HL-60 (cell line): ENCODE results near the gene PTPRD.

Source experiments
- DNase-seq, 2 experiments: peaks; one replicate each; pipeline ENCODE4 v3.0.0-alpha.2; 2010 to 2020; ENCODE audit warnings: low read depth in 1 of 2, low spot score in 1 of 2
- H3K27ac ChIP-seq: fragments of 250-450 bp; sonication (Bioruptor Pico); replicated peaks from 2 replicates; pipeline ENCODE4 v1.5.1; 2020; ENCODE audit warnings: mild to moderate bottlenecking, moderate library complexity
- H3K27me3 ChIP-seq: fragments of 250-450 bp; sonication (Bioruptor Pico); 2 replicates; pipeline ENCODE4 v1.5.1; 2021; ENCODE audit warnings: mild to moderate bottlenecking, moderate library complexity; ENCODE audit not compliant: insufficient read depth, poor library complexity, severe bottlenecking
- H3K4me3 ChIP-seq: replicated peaks from 2 replicates; pipeline ENCODE4 v1.5.1; 2011; ENCODE audit warnings: mild to moderate bottlenecking, control low read depth, low read length; ENCODE audit not compliant: insufficient read depth
- CTCF ChIP-seq: IDR thresholded peaks from one replicate; pipeline ENCODE4 v1.5.1; 2011; ENCODE audit warnings: low read length, control low read depth, inconsistent platforms; ENCODE audit not compliant: insufficient read depth
- GABPA ChIP-seq: IDR thresholded peaks from 2 replicates; pipeline ENCODE4 v1.6.1; 2012; ENCODE audit warnings: low read depth
- POLR2AphosphoS5 ChIP-seq: IDR thresholded peaks from 2 replicates; pipeline ENCODE4 v1.6.1; 2012; ENCODE audit warnings: low read depth
- SPI1 ChIP-seq: IDR thresholded peaks from 2 replicates; pipeline ENCODE4 v1.6.1; 2012; ENCODE audit warnings: low read depth, mild to moderate bottlenecking, borderline replicate concordance
- TF ChIP-seq, protein P1 (sequence below): IDR thresholded peaks from 2 replicates; pipeline ENCODE4 v1.6.1; 2012; ENCODE audit warnings: low read depth; ENCODE audit not compliant: insufficient replicate concordance

PTPRD gene

DNA sequence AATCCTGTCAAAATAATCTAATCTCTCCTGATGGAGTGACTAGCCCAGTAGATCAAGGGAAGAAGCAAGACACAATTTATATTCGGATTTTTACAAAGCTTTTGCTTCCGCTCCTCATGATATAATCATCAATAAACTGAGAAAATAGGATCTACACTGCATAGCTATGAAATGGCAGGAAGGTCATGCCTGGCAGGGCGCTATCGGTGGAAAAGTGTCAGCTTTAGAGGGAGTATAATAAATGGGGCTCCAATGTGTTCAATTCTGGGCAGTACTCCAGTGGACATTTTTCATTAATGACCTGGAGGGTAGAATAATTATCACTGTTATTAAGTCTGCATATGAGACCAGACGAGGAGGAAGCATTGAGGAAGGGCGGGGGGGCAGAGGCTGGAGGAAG lies 1799.9 kb downstream of the PTPRD start:
- TF ChIP-seq GABPA, result no peak
- TF ChIP-seq, protein P1, sequence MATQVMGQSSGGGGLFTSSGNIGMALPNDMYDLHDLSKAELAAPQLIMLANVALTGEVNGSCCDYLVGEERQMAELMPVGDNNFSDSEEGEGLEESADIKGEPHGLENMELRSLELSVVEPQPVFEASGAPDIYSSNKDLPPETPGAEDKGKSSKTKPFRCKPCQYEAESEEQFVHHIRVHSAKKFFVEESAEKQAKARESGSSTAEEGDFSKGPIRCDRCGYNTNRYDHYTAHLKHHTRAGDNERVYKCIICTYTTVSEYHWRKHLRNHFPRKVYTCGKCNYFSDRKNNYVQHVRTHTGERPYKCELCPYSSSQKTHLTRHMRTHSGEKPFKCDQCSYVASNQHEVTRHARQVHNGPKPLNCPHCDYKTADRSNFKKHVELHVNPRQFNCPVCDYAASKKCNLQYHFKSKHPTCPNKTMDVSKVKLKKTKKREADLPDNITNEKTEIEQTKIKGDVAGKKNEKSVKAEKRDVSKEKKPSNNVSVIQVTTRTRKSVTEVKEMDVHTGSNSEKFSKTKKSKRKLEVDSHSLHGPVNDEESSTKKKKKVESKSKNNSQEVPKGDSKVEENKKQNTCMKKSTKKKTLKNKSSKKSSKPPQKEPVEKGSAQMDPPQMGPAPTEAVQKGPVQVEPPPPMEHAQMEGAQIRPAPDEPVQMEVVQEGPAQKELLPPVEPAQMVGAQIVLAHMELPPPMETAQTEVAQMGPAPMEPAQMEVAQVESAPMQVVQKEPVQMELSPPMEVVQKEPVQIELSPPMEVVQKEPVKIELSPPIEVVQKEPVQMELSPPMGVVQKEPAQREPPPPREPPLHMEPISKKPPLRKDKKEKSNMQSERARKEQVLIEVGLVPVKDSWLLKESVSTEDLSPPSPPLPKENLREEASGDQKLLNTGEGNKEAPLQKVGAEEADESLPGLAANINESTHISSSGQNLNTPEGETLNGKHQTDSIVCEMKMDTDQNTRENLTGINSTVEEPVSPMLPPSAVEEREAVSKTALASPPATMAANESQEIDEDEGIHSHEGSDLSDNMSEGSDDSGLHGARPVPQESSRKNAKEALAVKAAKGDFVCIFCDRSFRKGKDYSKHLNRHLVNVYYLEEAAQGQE, result no peak

DNA sequence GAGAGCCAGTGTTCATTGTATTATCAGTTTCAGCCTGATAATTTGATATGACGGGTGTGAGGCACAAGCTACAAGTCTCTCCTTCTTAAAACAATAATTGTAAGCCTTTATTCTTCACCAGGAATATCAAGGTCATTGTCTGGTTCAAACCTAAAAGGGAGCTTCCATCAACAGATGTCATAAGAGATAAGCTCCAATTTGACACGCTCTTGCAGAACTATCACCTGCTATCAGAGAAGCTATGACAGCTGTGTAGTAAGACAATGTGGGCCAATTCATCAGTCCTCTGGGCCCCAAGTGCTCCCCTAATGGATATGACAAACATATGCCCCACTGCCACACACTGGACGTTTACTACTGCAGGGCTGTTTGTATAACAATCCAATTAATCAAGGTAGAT lies 1803.1 kb downstream of the PTPRD start:
- no peak for DNase-seq
- TF ChIP-seq POLR2AphosphoS5, result no peak
- no peak for TF ChIP-seq GABPA
- no peak for TF ChIP-seq CTCF
- no peak for TF ChIP-seq SPI1
- TF ChIP-seq, protein P1, result no peak
- Histone ChIP-seq H3K27me3 (no peaks in the 10 kb centered on the region), H3K27ac (no peak overlapping the region), H3K4me3 (no peak overlapping the region)

More for the DNA sequence above, 1799.9 kb downstream of the PTPRD start:
- H3K27ac ChIP-seq, result no peak overlapping the region
- no peak overlapping the region for H3K4me3 ChIP-seq
- DNase-seq, result no peak
- no peaks in the 10 kb centered on the region for H3K27me3 ChIP-seq

- TF ChIP-seq, protein P1, result no peak
- TF ChIP-seq CTCF, result no peak
- TF ChIP-seq GABPA, result no peak
- no peak for TF ChIP-seq SPI1
- TF ChIP-seq POLR2AphosphoS5, result no peak
- H3K4me3 ChIP-seq, result no peak overlapping the region
- no peak for DNase-seq
- no peak overlapping the region for H3K27ac ChIP-seq
- H3K27me3 ChIP-seq, result no peaks in the 10 kb centered on the region
These were observed 1806.7 kb downstream of the PTPRD start for GRCh38 chr9:8806150-8806549.

DNA sequence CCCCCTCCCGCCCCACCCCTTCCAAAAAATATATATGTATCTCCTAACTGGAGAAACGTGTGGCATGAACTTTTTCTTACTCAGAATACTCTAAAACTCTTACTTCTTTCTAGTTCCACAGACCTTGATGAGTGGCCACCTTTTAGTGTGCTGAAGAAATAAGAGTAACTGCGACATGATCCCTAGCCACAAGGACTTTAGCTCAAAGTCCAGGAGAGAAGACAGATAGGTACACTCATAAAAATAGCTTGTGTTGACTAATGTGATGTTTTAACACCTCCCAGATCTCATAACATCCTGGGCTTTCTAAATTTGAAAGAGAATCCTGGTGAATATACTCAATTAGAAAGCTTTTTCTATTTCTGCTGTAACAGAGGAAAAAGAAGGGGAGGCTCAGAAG lies 1808.2 kb downstream of the PTPRD start:
- TF ChIP-seq CTCF (no peak), GABPA (no peak), SPI1 (no peak), POLR2AphosphoS5 (no peak)
- TF ChIP-seq, protein P1, result no peak
- no peaks in the 10 kb centered on the region for H3K27me3 ChIP-seq
- H3K27ac ChIP-seq, result no peak overlapping the region
- DNase-seq, result no peak
- no peak overlapping the region for H3K4me3 ChIP-seq
